PC-3 (cell line): Measurements from ENCODE around the gene MYLK. TPM values are rescaled to one million over a fixed set of nuclear protein-coding genes. Genes with fewer than 3 reads are reported as not detected.

Experiments
- ATAC-seq: fragments of 200-7000 bp; cut with Tn5 transposase; 2 replicates; pipeline ENCODE4 v1.9.1; 2020; ENCODE audit warnings: mild to moderate bottlenecking, moderate library complexity
- BruUV-seq: library from RNA; stranded (reverse); fragments of 400-500 nt; replicated peaks from 2 replicates; lab custom pipeline; 2021; lab: Mats Ljungman, UMichigan
- CTCF ChIA-PET: fragments of 300-600 bp; sonication (Branson Sonifier 250); formaldehyde crosslinking; loops from one replicate; lab custom pipeline; 2022; ENCODE audit warnings: antibody characterized with exemption; lab: Charles Lee
- POLR2A ChIA-PET: fragments of 300-600 bp; sonication (Branson Sonifier 250); formaldehyde crosslinking; loops from one replicate; lab custom pipeline; 2022; ENCODE audit warnings: antibody characterized with exemption; ENCODE audit not compliant: unreplicated experiment; lab: Charles Lee
- DNase-seq: peaks from one replicate; pipeline ENCODE4 v3.0.0-alpha.2; 2015
- H2AFZ ChIP-seq: fragments of 300-600 bp; sonication (generic); 2 replicates; pipeline ENCODE4 v1.6.0; 2016; ENCODE audit warnings: antibody characterized with exemption, low read length
- H3F3A ChIP-seq: fragments of 300-600 bp; sonication (generic); one replicate; pipeline ENCODE4 v1.6.0; 2017; ENCODE audit warnings: antibody characterized with exemption, low read length, control low read depth, mild to moderate bottlenecking; ENCODE audit not compliant: unreplicated experiment
- H3K27ac ChIP-seq: fragments of 300-600 bp; sonication (generic); 2 replicates; pipeline ENCODE4 v1.5.1; 2016; ENCODE audit warnings: mild to moderate bottlenecking, low read length
- H3K27me3 ChIP-seq: fragments of 300-600 bp; sonication (generic); 2 replicates; pipeline ENCODE4 v1.6.1; 2016; ENCODE audit warnings: low read length, mixed read lengths
- H3K36me3 ChIP-seq: fragments of 300-600 bp; sonication (generic); 2 replicates; pipeline ENCODE4 v1.6.1; 2016; ENCODE audit warnings: low read depth, mixed run types, low read length, mixed read lengths
- H3K4me1 ChIP-seq: fragments of 300-600 bp; sonication (generic); 2 replicates; pipeline ENCODE4 v1.5.1; 2016; ENCODE audit warnings: low read length; ENCODE audit not compliant: insufficient read depth
- H3K4me2 ChIP-seq: fragments of 300-600 bp; sonication (generic); 2 replicates; pipeline ENCODE4 v1.6.0; 2016; ENCODE audit warnings: low read length
- H3K4me3 ChIP-seq: fragments of 300-600 bp; sonication (generic); 2 replicates; pipeline ENCODE4 v1.5.1; 2016; ENCODE audit warnings: mild to moderate bottlenecking, low read length, mixed read lengths
- H3K79me2 ChIP-seq: fragments of 300-600 bp; sonication (generic); 2 replicates; pipeline ENCODE4 v1.6.1; 2017; ENCODE audit warnings: low read length, mixed read lengths
- H3K9ac ChIP-seq: fragments of 300-600 bp; sonication (generic); 2 replicates; pipeline ENCODE4 v1.6.0; 2016; ENCODE audit warnings: mild to moderate bottlenecking, low read length
- H3K9me2 ChIP-seq: fragments of 300-600 bp; sonication (generic); replicated peaks from 2 replicates; pipeline ENCODE4 v1.6.1; 2016; ENCODE audit warnings: mixed run types, low read length, mixed read lengths
- H3K9me3 ChIP-seq: fragments of 300-600 bp; sonication (generic); 2 replicates; pipeline ENCODE4 v1.6.1; 2016; ENCODE audit warnings: low read length, mixed read lengths
- H4K20me1 ChIP-seq: fragments of 300-600 bp; sonication (generic); 2 replicates; pipeline ENCODE4 v1.6.1; 2016; ENCODE audit warnings: low read length, mixed read lengths
- EZH2 ChIP-seq: fragments of 300-600 bp; sonication (generic); IDR thresholded peaks from one replicate; pipeline ENCODE4 v1.6.1; 2017; ENCODE audit warnings: antibody characterized with exemption, mild to moderate bottlenecking, low read length; ENCODE audit not compliant: unreplicated experiment
- EZH2phosphoT487 ChIP-seq: fragments of 300-600 bp; sonication (generic); IDR thresholded peaks from 2 replicates; pipeline ENCODE4 v1.6.1; 2018; ENCODE audit warnings: mild to moderate bottlenecking, antibody characterized with exemption, low read length, borderline replicate concordance
- intact Hi-C: fragments of 100-400 bp; cut with micrococcal nuclease; formaldehyde crosslinking; loops from 2 replicates; pipeline ENCODE4 v1.9.0; 2023
- total RNA-seq: library from RNA; depleted of rRNA; stranded (reverse); fragments of >200 nt; gene quantifications from 2 replicates; pipeline ENCODE4 v1.2.3, GENCODE V29; 2014
- TF ChIP-seq, protein P1 (sequence below): fragments of 300-600 bp; sonication (generic); conservative IDR thresholded peaks from 2 replicates; pipeline ENCODE4 v1.5.1; 2017; ENCODE audit warnings: antibody characterized with exemption, low read depth, mild to moderate bottlenecking, low read length

Gene MYLK
- total RNA-seq, 1 experiment from 2014 or later, result 6.9 TPM

DNA sequence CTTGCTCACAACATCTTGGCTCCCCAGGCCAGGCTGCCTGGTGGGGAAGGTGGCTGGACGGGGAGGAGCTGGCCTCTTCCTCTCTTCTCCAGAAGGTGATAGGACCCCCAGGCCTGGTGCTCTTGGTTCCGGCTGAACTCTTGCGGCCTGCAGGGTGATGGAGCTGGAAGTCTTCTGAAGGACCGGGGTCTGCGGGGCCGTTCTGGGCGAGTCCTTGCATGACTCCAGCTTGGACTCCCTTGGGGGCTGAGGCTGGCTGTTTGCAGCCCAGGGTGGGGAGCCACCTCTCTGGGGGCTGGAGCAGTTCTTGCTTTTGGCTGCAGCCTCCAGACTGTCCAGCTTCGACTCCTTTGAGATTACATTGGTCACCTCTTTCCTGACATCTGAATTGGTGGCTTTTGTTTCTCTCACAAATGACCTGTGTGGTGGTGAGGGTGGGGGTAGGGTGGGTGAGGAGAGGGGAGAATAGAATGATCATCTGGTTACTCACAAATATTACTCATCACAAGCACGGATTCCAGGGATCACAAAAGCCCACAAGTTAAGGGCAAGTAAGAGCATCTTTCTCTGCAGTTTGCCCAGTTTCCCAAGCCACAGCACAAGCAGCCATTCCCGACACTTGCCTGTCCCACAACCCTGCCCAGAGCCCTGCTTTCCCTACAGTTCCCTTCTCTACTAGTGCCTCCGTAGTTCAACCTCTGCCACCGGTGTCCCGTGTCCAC, 150.2 kb downstream of the MYLK start:
- CTCF ChIA-PET, result interaction anchor here (0.6 to 0.7 kb wide), 2 partner anchors 92 to 299 kb away, joined by 9 to 14 read pairs; no protein-coding TSS in a partner anchor
- Histone ChIP-seq H3K4me2 (peak overlapping the region; percentile 79), H3K27ac (peak overlapping the region; percentile 92), H3K9me3 (no peaks in the 10 kb centered on the region), H4K20me1 (no peaks in the 10 kb centered on the region), H2AFZ (peak overlapping the region; percentile 56), H3K36me3 (no peaks in the 10 kb centered on the region), H3K4me1 (peaks cover 50% of the 10 kb centered on the region), H3F3A (no peaks in the 10 kb centered on the region), H3K27me3 (no peaks in the 10 kb centered on the region), H3K79me2 (no peaks in the 10 kb centered on the region), H3K4me3 (peak overlapping the region; percentile 13; the same call in 1 of the 2 replicates), H3K9ac (peak overlapping the region; percentile 69), H3K9me2 (no peaks in the 10 kb centered on the region)
- intact Hi-C loops, result loop anchor here (2.0 to 5.0 kb wide), 7 partner anchors 17 to 248 kb away; partner anchors contain the start of genes CCDC14 and MYLK
- TF ChIP-seq, protein P1, sequence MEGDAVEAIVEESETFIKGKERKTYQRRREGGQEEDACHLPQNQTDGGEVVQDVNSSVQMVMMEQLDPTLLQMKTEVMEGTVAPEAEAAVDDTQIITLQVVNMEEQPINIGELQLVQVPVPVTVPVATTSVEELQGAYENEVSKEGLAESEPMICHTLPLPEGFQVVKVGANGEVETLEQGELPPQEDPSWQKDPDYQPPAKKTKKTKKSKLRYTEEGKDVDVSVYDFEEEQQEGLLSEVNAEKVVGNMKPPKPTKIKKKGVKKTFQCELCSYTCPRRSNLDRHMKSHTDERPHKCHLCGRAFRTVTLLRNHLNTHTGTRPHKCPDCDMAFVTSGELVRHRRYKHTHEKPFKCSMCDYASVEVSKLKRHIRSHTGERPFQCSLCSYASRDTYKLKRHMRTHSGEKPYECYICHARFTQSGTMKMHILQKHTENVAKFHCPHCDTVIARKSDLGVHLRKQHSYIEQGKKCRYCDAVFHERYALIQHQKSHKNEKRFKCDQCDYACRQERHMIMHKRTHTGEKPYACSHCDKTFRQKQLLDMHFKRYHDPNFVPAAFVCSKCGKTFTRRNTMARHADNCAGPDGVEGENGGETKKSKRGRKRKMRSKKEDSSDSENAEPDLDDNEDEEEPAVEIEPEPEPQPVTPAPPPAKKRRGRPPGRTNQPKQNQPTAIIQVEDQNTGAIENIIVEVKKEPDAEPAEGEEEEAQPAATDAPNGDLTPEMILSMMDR, result no peak
- TF ChIP-seq EZH2phosphoT487 (no peak), EZH2 (no peak)
- DNase-seq, result peak; percentile 95
- POLR2A ChIA-PET, result interaction anchor here (0.5 to 0.6 kb wide), 2 partner anchors 24 to 208 kb away, joined by 6 to 18 read pairs; no protein-coding TSS in a partner anchor
- BruUV-seq, result no TSS peak
- ATAC-seq, result peak; percentile 56

DNA sequence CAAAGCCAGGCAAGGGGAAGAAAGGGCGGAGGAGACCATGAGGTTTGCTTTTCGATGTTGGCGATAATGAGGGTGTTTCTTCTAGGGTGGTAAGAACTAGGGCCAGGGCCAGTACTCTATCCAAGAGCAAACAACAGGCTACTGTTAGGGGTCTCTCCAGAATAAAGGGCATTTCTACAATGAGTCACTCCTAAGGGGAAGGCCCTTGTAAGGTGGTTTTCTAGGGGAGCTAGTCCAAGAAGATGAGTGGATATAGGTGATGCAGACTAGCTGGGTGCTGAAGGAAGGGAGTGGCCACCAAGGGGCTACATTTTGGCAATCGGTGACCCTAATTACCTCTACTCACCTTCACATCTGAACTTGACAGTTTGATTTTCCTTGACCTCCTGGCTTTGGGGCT, 150.8 kb downstream of the MYLK start:
- DNase-seq (peak; percentile 35), ATAC-seq (no peak)
- Histone ChIP-seq H3K9ac (peak overlapping the region; percentile 65), H3K4me1 (peaks cover 47% of the 10 kb centered on the region), H3K27ac (peak overlapping the region; percentile 92), H3K36me3 (no peaks in the 10 kb centered on the region), H2AFZ (no peak overlapping the region; the same call in 1 of the 2 replicates), H3K9me3 (no peaks in the 10 kb centered on the region), H3K79me2 (no peaks in the 10 kb centered on the region), H3K9me2 (no peaks in the 10 kb centered on the region), H3F3A (no peaks in the 10 kb centered on the region), H3K27me3 (no peaks in the 10 kb centered on the region), H3K4me3 (peak overlapping the region; percentile 13; the same call in 1 of the 2 replicates), H4K20me1 (no peaks in the 10 kb centered on the region), H3K4me2 (peak overlapping the region; percentile 79)
- no peak for TF ChIP-seq EZH2phosphoT487
- TF ChIP-seq, protein P1, result no peak
- TF ChIP-seq EZH2, result no peak
- POLR2A ChIA-PET, result interaction anchor here (0.6 kb wide), 1 partner anchor 24 kb away, joined by 18 read pairs; no protein-coding TSS in a partner anchor
- intact Hi-C loops, result loop anchor here (2.0 to 5.0 kb wide), 6 partner anchors 49 to 249 kb away; partner anchors contain the start of genes CCDC14 and MYLK
- no TSS peak for BruUV-seq
- CTCF ChIA-PET, result interaction anchor here (0.6 to 1.6 kb wide), 3 partner anchors 10 to 299 kb away, joined by 9 to 14 read pairs (median 11); no protein-coding TSS in a partner anchor
